Measurements from ENCODE around the gene OTUD4.
"Not testable (repeated sequence)": the region's sequence is repeated elsewhere in the genome, so short reads cannot be mapped to it uniquely, and the experiment has no call there.

- TF ChIP-seq CTCF (IDR thresholded peaks at IDR 0.05; ENCODE audit: low read length); EZH2 (IDR thresholded peaks at IDR 0.05; ENCODE audit: borderline replicate concordance, low read length): not testable (repeated sequence)
Observed at GRCh38 chr4:145221529-145221928, 41.1 kb upstream of the OTUD4 start.
